GM23338 (cell line): ENCODE data around the gene SWT1. TPM values are rescaled to one million over a fixed set of nuclear protein-coding genes. Genes with fewer than 3 reads are reported as not detected.

ENCODE experiments used
- ATAC-seq: fragments of 200-7000 bp; cut with Tn5 transposase; 3 replicates; pipeline ENCODE4 v1.9.1; 2020
- DNase-seq: peaks from one replicate; pipeline ENCODE4 v3.0.0-alpha.2; 2015; ENCODE audit warnings: low spot score
- H2AFZ ChIP-seq: fragments of 200-600 bp; sonication (generic); 2 replicates; pipeline ENCODE4 v1.8.0; 2016; ENCODE audit warnings: antibody characterized with exemption, mild to moderate bottlenecking, moderate library complexity
- H3F3A ChIP-seq: fragments of 200-600 bp; sonication (generic); replicated peaks from 2 replicates; pipeline ENCODE4 v1.8.0; 2017; ENCODE audit warnings: antibody characterized with exemption, mixed run types, low read depth
- H3K27ac ChIP-seq: fragments of 200-600 bp; sonication (generic); 2 replicates; pipeline ENCODE4 v1.6.1; 2016; ENCODE audit warnings: low read depth
- H3K27me3 ChIP-seq: fragments of 200-600 bp; sonication (generic); 2 replicates; pipeline ENCODE4 v1.8.0; 2016; ENCODE audit warnings: mild to moderate bottlenecking, mixed run types, moderate library complexity; ENCODE audit not compliant: insufficient read depth
- H3K36me3 ChIP-seq: fragments of 200-600 bp; sonication (generic); 2 replicates; pipeline ENCODE4 v1.8.0; 2016; ENCODE audit warnings: mild to moderate bottlenecking; ENCODE audit not compliant: insufficient read depth
- H3K4me1 ChIP-seq: fragments of 200-600 bp; sonication (generic); 2 replicates; pipeline ENCODE4 v1.8.0; 2016; ENCODE audit warnings: mild to moderate bottlenecking, moderate library complexity; ENCODE audit not compliant: insufficient read depth
- H3K4me2 ChIP-seq: fragments of 200-600 bp; sonication (generic); 2 replicates; pipeline ENCODE4 v1.7.1; 2017; ENCODE audit warnings: mixed run types
- H3K4me3 ChIP-seq: fragments of 200-600 bp; sonication (generic); 2 replicates; pipeline ENCODE4 v1.6.1; 2016; ENCODE audit warnings: mixed run types
- H3K79me2 ChIP-seq: fragments of 200-600 bp; sonication (generic); replicated peaks from 2 replicates; pipeline ENCODE4 v1.8.0; 2017; ENCODE audit warnings: mild to moderate bottlenecking; ENCODE audit not compliant: insufficient read depth
- H3K9me2 ChIP-seq: fragments of 200-600 bp; sonication (generic); 2 replicates; pipeline ENCODE4 v1.8.0; 2017; ENCODE audit not compliant: insufficient read depth
- H4K20me1 ChIP-seq: fragments of 200-600 bp; sonication (generic); replicated peaks from 2 replicates; pipeline ENCODE4 v1.8.0; 2017; ENCODE audit warnings: mild to moderate bottlenecking; ENCODE audit not compliant: insufficient read depth
- H3K27ac Mint-ChIP-seq: 2 replicates; pipeline ENCODE4 v1.8.0; 2020; ENCODE audit warnings: inconsistent platforms, mild to moderate bottlenecking, moderate library complexity, mixed read lengths
- H3K27me3 Mint-ChIP-seq: 3 replicates; pipeline ENCODE4 v1.8.0; 2022; ENCODE audit warnings: low read depth, mild to moderate bottlenecking, moderate library complexity, mixed read lengths, inconsistent platforms; ENCODE audit not compliant: insufficient read depth, poor library complexity
- H3K36me3 Mint-ChIP-seq: 3 replicates; pipeline ENCODE4 v1.8.0; 2021; ENCODE audit warnings: low read depth, mild to moderate bottlenecking, inconsistent platforms, moderate library complexity, mixed read lengths
- H3K4me1 Mint-ChIP-seq: 3 replicates; pipeline ENCODE4 v1.8.0; 2020; ENCODE audit warnings: mild to moderate bottlenecking, inconsistent platforms, mixed read lengths
- H3K4me3 Mint-ChIP-seq: 3 replicates; pipeline ENCODE4 v1.8.0; 2021; ENCODE audit warnings: moderate library complexity, mild to moderate bottlenecking, inconsistent platforms, mixed read lengths
- H3K9me3 Mint-ChIP-seq: 3 replicates; pipeline ENCODE4 v1.8.0; 2020; ENCODE audit warnings: moderate library complexity, mild to moderate bottlenecking, inconsistent platforms, mixed read lengths
- CREB1 ChIP-seq: fragments of 250-450 bp; sonication (Bioruptor Pico); IDR thresholded peaks from 2 replicates; pipeline ENCODE4 v1.5.0; 2020; ENCODE audit warnings: low read depth, mild to moderate bottlenecking, moderate library complexity
- EZH2phosphoT487 ChIP-seq: fragments of 200-600 bp; sonication (generic); IDR thresholded peaks from one replicate; pipeline ENCODE4 v1.8.1; 2018; ENCODE audit warnings: antibody characterized with exemption; ENCODE audit not compliant: unreplicated experiment
- JUNB ChIP-seq: IDR thresholded peaks from one replicate; pipeline ENCODE4 v1.6.1; 2016; ENCODE audit warnings: antibody characterized with exemption; ENCODE audit not compliant: unreplicated experiment
- POLR2AphosphoS5 ChIP-seq: IDR thresholded peaks from 2 replicates; pipeline ENCODE4 v1.6.1; 2016; ENCODE audit warnings: antibody characterized with exemption, low read depth
- REST ChIP-seq: IDR thresholded peaks from one replicate; pipeline ENCODE4 v1.6.1; 2018; ENCODE audit warnings: antibody characterized with exemption; ENCODE audit not compliant: unreplicated experiment
- ZNF114 ChIP-seq: fragments of 250-450 bp; sonication (Bioruptor Pico); IDR thresholded peaks from 2 replicates; pipeline ENCODE4 v1.5.0; 2020; ENCODE audit warnings: mild to moderate bottlenecking, moderate library complexity
- ZNF462 ChIP-seq: fragments of 250-450 bp; sonication (Bioruptor Pico); IDR thresholded peaks from 2 replicates; pipeline ENCODE4 v1.5.0; 2020; ENCODE audit warnings: mild to moderate bottlenecking, moderate library complexity
- polyA plus RNA-seq: library from polyadenylated mRNA; unstranded; fragments of >200 nt; fragmentation: Nextera tagmentation; extraction: Ambion mirVana; gene quantifications from 2 replicates; pipeline ENCODE4 v1.2.1, GENCODE V29; 2016
- total RNA-seq: library from RNA; depleted of rRNA; stranded (reverse); fragments of >200 nt; shearing (Covaris generic); gene quantifications from 2 replicates; pipeline ENCODE4 v1.2.3, GENCODE V29; 2014

The SWT1 gene
- total and polyA plus RNA-seq, 2 experiments from 2014 or later, result 3.6 to 5.7 TPM

- TF ChIP-seq ZNF462 (CRISPR knock-in tag) (no peak), POLR2AphosphoS5 (no peak)
Observed at GRCh38 chr1:185288435-185288834, 131.5 kb downstream of the SWT1 start (continued).

DNA sequence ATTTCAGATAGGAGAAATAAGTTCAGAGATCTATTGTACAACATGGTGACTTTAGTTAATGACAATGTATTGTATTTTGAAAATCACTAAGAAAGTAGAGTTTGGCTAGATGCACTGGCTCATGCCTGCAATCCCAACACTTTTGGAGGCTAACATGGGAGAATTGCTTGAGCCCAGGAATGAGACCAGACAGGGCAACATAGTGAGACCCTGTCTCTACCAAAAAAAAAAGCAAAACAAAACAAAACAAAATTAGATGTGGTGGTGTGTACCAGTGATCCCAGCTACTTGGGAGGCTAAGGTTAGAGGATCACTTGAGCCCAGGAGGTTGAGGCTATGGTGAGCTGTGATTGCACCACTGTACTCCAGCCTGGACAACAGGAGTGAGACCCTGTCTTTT, 132.9 kb downstream of the SWT1 start:
- Histone ChIP-seq H3F3A (no peaks in the 10 kb centered on the region), H3K79me2 (no peaks in the 10 kb centered on the region), H3K27ac (no peak overlapping the region), H3K4me1 (no peaks in the 10 kb centered on the region), H3K4me2 (no peak overlapping the region), H4K20me1 (no peaks in the 10 kb centered on the region), H3K9me2 (no peaks in the 10 kb centered on the region), H3K27me3 (no peaks in the 10 kb centered on the region), H3K4me3 (no peak overlapping the region), H2AFZ (no peak overlapping the region), H3K36me3 (no peaks in the 10 kb centered on the region)
- Mint-ChIP-seq H3K4me1 (peaks cover 3% of the 10 kb centered on the region; the same call in 2 of the 3 replicates), H3K27ac (no peak overlapping the region), H3K4me3 (no peak overlapping the region), H3K27me3 (peaks cover 4% of the 10 kb centered on the region), H3K36me3 (peaks cover 12% of the 10 kb centered on the region; the same call in 2 of the 3 replicates), H3K9me3 (peaks cover 4% of the 10 kb centered on the region; the same call in 1 of the 3 replicates)
- DNase-seq (no peak), ATAC-seq (no peak)
- no peak for TF ChIP-seq ZNF114 (CRISPR knock-in tag)
- no peak for TF ChIP-seq EZH2phosphoT487
- TF ChIP-seq JUNB, result no peak
- TF ChIP-seq REST, result no peak
- no peak for TF ChIP-seq CREB1 (CRISPR knock-in tag)
